ENCODE measurements around the gene ALG14. TPM values are rescaled to one million over a fixed set of nuclear protein-coding genes. Genes with fewer than 3 reads are reported as not detected.

Gene ALG14
- total RNA-seq, 8 experiments from 2014 or later = 1.4 to 7.4 (median 3.2) TPM

Other genes with a start within 250 kb of the ALG14 start
- gene CNN3, start 145.8 kb downstream of the ALG14 start, total RNA-seq = 100 to 1,000 TPM in 7 of 8 experiments, 10 to 100 TPM in 1; 48.0 to 479 (median 171) TPM
- 1 to 10 TPM in 6 of 8 experiments, under 1 TPM in 2; 0.10 to 6.3 (median 2.3) TPM for gene TLCD4, start 44.4 kb upstream of the ALG14 start, total RNA-seq
- gene RWDD3, start 161.3 kb upstream of the ALG14 start, total RNA-seq = 10 to 100 TPM; 10.9 to 33.6 (median 22.6) TPM